GM21717 (cell line): Measurements from ENCODE around the gene PRRT2.
"Not testable (repeated sequence)": the region's sequence is repeated elsewhere in the genome, so short reads cannot be mapped to it uniquely, and the experiment has no call there.

ENCODE experiments used
- ATAC-seq: cut with Tn5 transposase; IDR thresholded peaks from one replicate; pipeline ENCODE4 v1.9.1; 2021; ENCODE audit warnings: mild to moderate bottlenecking, moderate library complexity; ENCODE audit not compliant: unreplicated experiment

PRRT2 gene

GRCh38 chr16:29811896-29812665, at the start of gene PRRT2:
Gene PRRT2 (plus strand): TSS chr16:29812193. CDS start chr16:29813055, 862 bp downstream.
- ATAC-seq, result no peak

GRCh38 chr16:29763326-29763725, 48.7 kb upstream of the PRRT2 start:
- ATAC-seq, result no peak

GRCh38 chr16:29765167-29766032, 46.6 kb upstream of the PRRT2 start:
- ATAC-seq, result no peak

- no peak for ATAC-seq
Observed at GRCh38 chr16:29766571-29766970, 45.4 kb upstream of the PRRT2 start.

GRCh38 chr16:29767062-29767461, 44.9 kb upstream of the PRRT2 start:
- ATAC-seq, result no peak

GRCh38 chr16:29769507-29769906, 42.5 kb upstream of the PRRT2 start:
- no peak for ATAC-seq

GRCh38 chr16:29770250-29770929, 41.6 kb upstream of the PRRT2 start:
- no peak for ATAC-seq

GRCh38 chr16:29772330-29772729, 39.7 kb upstream of the PRRT2 start:
- not testable (repeated sequence) for ATAC-seq

GRCh38 chr16:29774730-29775129, 37.3 kb upstream of the PRRT2 start:
- ATAC-seq, result no peak

- no peak for ATAC-seq
Observed at GRCh38 chr16:29775742-29776408, 36.1 kb upstream of the PRRT2 start.

GRCh38 chr16:29777576-29778350, 34.2 kb upstream of the PRRT2 start, which contains the start of gene ZG16:
Gene ZG16 (plus strand): TSS chr16:29778256. CDS start chr16:29779267, 1,011 bp downstream.
- ATAC-seq, result no peak

GRCh38 chr16:29779474-29779873, 32.5 kb upstream of the PRRT2 start:
- ATAC-seq, result no peak

GRCh38 chr16:29783094-29783953, 28.7 kb upstream of the PRRT2 start:
- ATAC-seq, result not testable (repeated sequence)

GRCh38 chr16:29784157-29784556, 27.8 kb upstream of the PRRT2 start:
- ATAC-seq, result no peak

- ATAC-seq, result peak; percentile 47
Observed at GRCh38 chr16:29784901-29785500, 27.0 kb upstream of the PRRT2 start.

- not testable (repeated sequence) for ATAC-seq
Observed at GRCh38 chr16:29787155-29787554, 24.8 kb upstream of the PRRT2 start.

- no peak for ATAC-seq
Observed at GRCh38 chr16:29789775-29790182, 22.2 kb upstream of the PRRT2 start.

GRCh38 chr16:29790183-29790948, 21.6 kb upstream of the PRRT2 start, which contains the start of gene KIF22:
Gene KIF22 (plus strand): TSS chr16:29790751. CDS start chr16:29790760, 9 bp downstream.
- peak; percentile 76 for ATAC-seq
